WTC11 (cell line): ENCODE results near the gene RBM20. TPM values are rescaled to one million over a fixed set of nuclear protein-coding genes. Genes with fewer than 3 reads are reported as not detected.

Experiments
- ATAC-seq: fragments of 200-7000 bp; cut with Tn5 transposase; 2 replicates; pipeline ENCODE4 v1.10.0; 2021; ENCODE audit warnings: mild to moderate bottlenecking, moderate library complexity
- CTCF ChIA-PET: fragments of 300-600 bp; sonication (Branson Sonifier 250); formaldehyde crosslinking; loops from one replicate; lab custom pipeline; 2021; ENCODE audit warnings: antibody characterized with exemption; lab: Charles Lee
- POLR2A ChIA-PET: fragments of 350-600 bp; sonication (Branson Sonifier 250); formaldehyde crosslinking; loops from one replicate; lab custom pipeline; 2021; ENCODE audit warnings: antibody characterized with exemption; lab: Charles Lee
- DNase-seq: peaks from one replicate; pipeline ENCODE4 v3.0.0; 2021; ENCODE audit warnings: low spot score
- H3K27ac Mint-ChIP-seq: 2 replicates; pipeline ENCODE4 v1.8.0; 2021; ENCODE audit warnings: mixed read lengths
- H3K27me3 Mint-ChIP-seq: 2 replicates; pipeline ENCODE4 v1.8.0; 2021; ENCODE audit warnings: low read depth, mild to moderate bottlenecking, moderate library complexity, mixed read lengths
- H3K36me3 Mint-ChIP-seq: 2 replicates; pipeline ENCODE4 v1.8.0; 2021; ENCODE audit warnings: mixed read lengths
- H3K4me1 Mint-ChIP-seq: 2 replicates; pipeline ENCODE4 v1.8.0; 2022; ENCODE audit warnings: mixed read lengths
- H3K4me3 Mint-ChIP-seq: 2 replicates; pipeline ENCODE4 v1.8.0; 2021; ENCODE audit warnings: mild to moderate bottlenecking, moderate library complexity, mixed read lengths
- H3K9me3 Mint-ChIP-seq: 2 replicates; pipeline ENCODE4 v1.8.0; 2021; ENCODE audit warnings: mixed read lengths
- CREM ChIP-seq: sonication (generic); formaldehyde crosslinking; IDR thresholded peaks from 2 replicates; pipeline ENCODE4 v1.8.1; 2022; ENCODE audit warnings: mild to moderate bottlenecking, missing genetic modification reagents, moderate library complexity
- FOXJ3 ChIP-seq: sonication (generic); formaldehyde crosslinking; IDR thresholded peaks from 2 replicates; pipeline ENCODE4 v1.9.0; 2021; ENCODE audit warnings: missing genetic modification reagents, mild to moderate bottlenecking, borderline replicate concordance
- FOXK1 ChIP-seq: sonication (generic); formaldehyde crosslinking; IDR thresholded peaks from 2 replicates; pipeline ENCODE4 v1.8.0; 2022; ENCODE audit warnings: mild to moderate bottlenecking, moderate library complexity, missing genetic modification reagents
- FOXP1 ChIP-seq: sonication (generic); formaldehyde crosslinking; IDR thresholded peaks from 2 replicates; pipeline ENCODE4 v1.8.0; 2022; ENCODE audit warnings: missing genetic modification reagents, mild to moderate bottlenecking, moderate library complexity, borderline replicate concordance
- GABPB1 ChIP-seq: sonication (generic); formaldehyde crosslinking; IDR thresholded peaks from 2 replicates; pipeline ENCODE4 v1.8.1; 2023; ENCODE audit warnings: mild to moderate bottlenecking, missing genetic modification reagents
- HMGA2 ChIP-seq: fragments of 250-450 bp; sonication (Bioruptor Pico); IDR thresholded peaks from 2 replicates; pipeline ENCODE4 v1.4.0; 2021; ENCODE audit warnings: mild to moderate bottlenecking, moderate library complexity
- JUN ChIP-seq: sonication (generic); formaldehyde crosslinking; IDR thresholded peaks from 2 replicates; pipeline ENCODE4 v1.8.0; 2023; ENCODE audit warnings: mild to moderate bottlenecking, missing genetic modification reagents
- KAT7 ChIP-seq: sonication (generic); formaldehyde crosslinking; IDR thresholded peaks from 2 replicates; pipeline ENCODE4 v1.8.1; 2023; ENCODE audit warnings: missing genetic modification reagents, mild to moderate bottlenecking, borderline replicate concordance
- MXD4 ChIP-seq: fragments of 250-450 bp; sonication (Bioruptor Pico); IDR thresholded peaks from 2 replicates; pipeline ENCODE4 v1.8.0; 2021; ENCODE audit warnings: mild to moderate bottlenecking, moderate library complexity, borderline replicate concordance
- NR3C1 ChIP-seq: sonication (generic); formaldehyde crosslinking; conservative IDR thresholded peaks from 2 replicates; pipeline ENCODE4 v1.8.1; 2023; ENCODE audit warnings: low read depth, mild to moderate bottlenecking, missing genetic modification reagents
- OVOL2 ChIP-seq: fragments of 250-450 bp; sonication (Bioruptor Pico); IDR thresholded peaks from 2 replicates; pipeline ENCODE4 v1.9.0; 2021; ENCODE audit warnings: mild to moderate bottlenecking, borderline replicate concordance
- TCF7 ChIP-seq: sonication (generic); formaldehyde crosslinking; IDR thresholded peaks from 2 replicates; pipeline ENCODE4 v1.8.0; 2022; ENCODE audit warnings: mild to moderate bottlenecking, low read depth, missing genetic modification reagents, moderate library complexity
- TEAD4 ChIP-seq: sonication (generic); formaldehyde crosslinking; IDR thresholded peaks from 2 replicates; pipeline ENCODE4 v1.8.0; 2022; ENCODE audit warnings: mild to moderate bottlenecking, missing genetic modification reagents
- ZBTB21 ChIP-seq: sonication (generic); formaldehyde crosslinking; IDR thresholded peaks from 2 replicates; pipeline ENCODE4 v1.8.1; 2023; ENCODE audit warnings: mild to moderate bottlenecking, missing genetic modification reagents, borderline replicate concordance
- ZNF138 ChIP-seq: sonication (generic); formaldehyde crosslinking; conservative IDR thresholded peaks from 2 replicates; pipeline ENCODE4 v1.8.1; 2022; ENCODE audit warnings: mild to moderate bottlenecking, moderate library complexity, missing genetic modification reagents
- ZNF232 ChIP-seq: sonication (generic); formaldehyde crosslinking; IDR thresholded peaks from 2 replicates; pipeline ENCODE4 v1.8.0; 2022; ENCODE audit warnings: mild to moderate bottlenecking, missing genetic modification reagents
- ZNF396 ChIP-seq: fragments of 250-450 bp; sonication (Bioruptor Pico); IDR thresholded peaks from 2 replicates; pipeline ENCODE4 v1.8.0; 2021; ENCODE audit warnings: mild to moderate bottlenecking, moderate library complexity, borderline replicate concordance
- ZNF416 ChIP-seq: fragments of 250-450 bp; sonication (Bioruptor Pico); IDR thresholded peaks from 2 replicates; pipeline ENCODE4 v1.9.0; 2021; ENCODE audit warnings: mild to moderate bottlenecking, inconsistent platforms
- ZNF671 ChIP-seq: fragments of 250-450 bp; sonication (Bioruptor Pico); IDR thresholded peaks from 2 replicates; pipeline ENCODE4 v1.8.0; 2021; ENCODE audit warnings: mild to moderate bottlenecking
- total RNA-seq: library from RNA; stranded (reverse); gene quantifications from 3 replicates; pipeline ENCODE4 v1.2.3, GENCODE V29; 2021
- TF ChIP-seq, protein P1 (sequence below): sonication (generic); formaldehyde crosslinking; IDR thresholded peaks from 2 replicates; pipeline ENCODE4 v1.8.0; 2023; ENCODE audit warnings: missing genetic modification reagents
- TF ChIP-seq, protein P2 (sequence below): sonication (generic); formaldehyde crosslinking; IDR thresholded peaks from 2 replicates; pipeline ENCODE4 v1.8.0; 2023; ENCODE audit warnings: mild to moderate bottlenecking, missing genetic modification reagents
- TF ChIP-seq, protein P3 (sequence below): sonication (generic); formaldehyde crosslinking; IDR thresholded peaks from 2 replicates; pipeline ENCODE4 v1.8.1; 2022; ENCODE audit warnings: low read depth, mild to moderate bottlenecking, moderate library complexity, missing genetic modification reagents, borderline replicate concordance
- TF ChIP-seq, protein P4 (sequence below): sonication (generic); formaldehyde crosslinking; conservative IDR thresholded peaks from 2 replicates; pipeline ENCODE4 v1.8.1; 2023; ENCODE audit warnings: mild to moderate bottlenecking, low read depth, missing genetic modification reagents, moderate library complexity

Gene RBM20
- total RNA-seq, 1 experiment from 2014 or later: 0.52 TPM

DNA sequence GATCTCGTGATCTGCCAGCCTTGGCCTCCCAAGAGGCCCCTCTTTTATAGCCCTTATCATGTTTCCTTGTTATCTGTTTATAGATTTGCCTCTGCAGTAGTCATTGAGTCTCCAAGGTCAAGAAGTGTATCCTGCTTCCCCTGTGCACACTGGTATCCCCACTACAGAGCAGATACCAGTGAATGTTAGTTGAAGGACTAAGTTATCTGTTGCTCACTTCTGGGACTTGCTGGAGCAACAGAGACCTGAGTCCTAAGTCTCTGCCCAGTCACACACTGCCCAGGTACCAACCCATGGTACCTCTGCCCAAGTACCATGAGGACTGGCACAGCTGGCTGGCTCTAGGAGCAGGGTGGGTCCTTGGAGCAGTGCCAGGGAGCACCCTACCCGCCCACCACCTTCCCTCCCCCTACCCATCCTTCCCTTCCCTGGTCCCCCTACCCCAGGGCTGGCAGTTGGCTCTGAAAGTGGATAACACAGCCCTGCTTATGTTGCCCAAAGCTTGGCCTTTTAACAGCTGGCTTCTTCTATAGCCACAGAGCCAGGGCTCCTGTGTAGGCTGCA, 201.1 kb downstream of the RBM20 start:
- H3K4me3 Mint-ChIP-seq: no peak overlapping the region
- no peak overlapping the region for H3K27ac Mint-ChIP-seq
- ATAC-seq: no peak
- CTCF ChIA-PET: interaction anchor here (0.6 kb wide), 1 partner anchor 217 kb away, joined by 3 read pairs; no protein-coding TSS in a partner anchor
- peaks cover 3% of the 10 kb centered on the region for H3K9me3 Mint-ChIP-seq
- peaks cover 22% of the 10 kb centered on the region for H3K4me1 Mint-ChIP-seq
- POLR2A ChIA-PET: no interaction called here
- no peak for DNase-seq
- H3K36me3 Mint-ChIP-seq: no peaks in the 10 kb centered on the region
- H3K27me3 Mint-ChIP-seq: no peaks in the 10 kb centered on the region
- no peak for TF ChIP-seq NR3C1 (CRISPR knock-in tag)
- TF ChIP-seq ZNF671 (CRISPR knock-in tag): no peak
- TF ChIP-seq MXD4 (CRISPR knock-in tag): no peak
- no peak for TF ChIP-seq FOXJ3 (CRISPR knock-in tag)
- TF ChIP-seq ZNF396: no peak
- TF ChIP-seq, protein P1, sequence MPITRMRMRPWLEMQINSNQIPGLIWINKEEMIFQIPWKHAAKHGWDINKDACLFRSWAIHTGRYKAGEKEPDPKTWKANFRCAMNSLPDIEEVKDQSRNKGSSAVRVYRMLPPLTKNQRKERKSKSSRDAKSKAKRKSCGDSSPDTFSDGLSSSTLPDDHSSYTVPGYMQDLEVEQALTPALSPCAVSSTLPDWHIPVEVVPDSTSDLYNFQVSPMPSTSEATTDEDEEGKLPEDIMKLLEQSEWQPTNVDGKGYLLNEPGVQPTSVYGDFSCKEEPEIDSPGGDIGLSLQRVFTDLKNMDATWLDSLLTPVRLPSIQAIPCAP (CRISPR knock-in tag): no peak
- no peak for TF ChIP-seq KAT7
- no peak for TF ChIP-seq ZNF138 (CRISPR knock-in tag)
- TF ChIP-seq GABPB1 (CRISPR knock-in tag): no peak
- TF ChIP-seq OVOL2: no peak
- no peak for TF ChIP-seq ZNF416 (CRISPR knock-in tag)

DNA sequence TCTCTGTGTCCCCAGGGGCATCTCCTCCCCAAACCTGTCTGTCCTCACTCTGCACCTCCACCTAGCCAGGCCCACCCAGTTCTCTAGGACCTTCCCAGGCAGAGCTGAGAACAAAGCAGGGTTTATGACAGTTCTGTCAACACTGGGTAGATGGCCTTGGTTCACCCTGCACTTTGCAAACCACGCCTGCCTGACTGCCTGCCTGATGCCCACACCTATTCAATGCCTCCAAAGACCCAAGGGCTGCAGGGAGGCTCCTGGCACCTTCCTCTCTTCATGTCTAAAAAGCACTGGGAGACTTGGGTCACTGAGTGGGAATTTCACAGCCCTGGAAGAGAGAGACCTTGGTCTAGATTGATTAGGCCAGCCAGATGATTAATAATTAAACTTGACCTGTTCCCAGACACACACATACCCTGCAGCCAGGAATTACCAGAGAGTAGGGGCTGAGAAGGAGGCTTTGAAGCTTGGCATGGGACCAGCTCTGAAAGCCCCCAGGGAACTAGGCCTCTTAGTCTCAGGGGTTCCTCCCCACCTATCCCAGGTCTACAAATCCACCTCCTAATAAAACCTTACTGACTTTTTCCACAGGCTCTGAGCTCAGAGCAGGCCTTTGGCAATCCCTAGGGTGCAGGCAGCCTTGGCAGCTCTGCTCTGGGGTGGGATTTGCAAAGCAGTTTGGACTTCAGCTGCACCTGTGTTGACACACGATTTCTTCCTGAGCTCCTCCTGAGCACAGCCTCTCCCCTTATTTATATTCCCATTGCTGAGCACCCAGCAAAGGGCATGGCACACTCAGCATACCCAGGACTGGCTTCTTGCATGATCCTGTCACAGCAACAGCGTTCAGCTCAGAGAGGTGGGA, 201.9 kb downstream of the RBM20 start:
- CTCF ChIA-PET: interaction anchor here (0.9 kb wide), 1 partner anchor 42 kb away, joined by 4 read pairs; no protein-coding TSS in a partner anchor

DNA sequence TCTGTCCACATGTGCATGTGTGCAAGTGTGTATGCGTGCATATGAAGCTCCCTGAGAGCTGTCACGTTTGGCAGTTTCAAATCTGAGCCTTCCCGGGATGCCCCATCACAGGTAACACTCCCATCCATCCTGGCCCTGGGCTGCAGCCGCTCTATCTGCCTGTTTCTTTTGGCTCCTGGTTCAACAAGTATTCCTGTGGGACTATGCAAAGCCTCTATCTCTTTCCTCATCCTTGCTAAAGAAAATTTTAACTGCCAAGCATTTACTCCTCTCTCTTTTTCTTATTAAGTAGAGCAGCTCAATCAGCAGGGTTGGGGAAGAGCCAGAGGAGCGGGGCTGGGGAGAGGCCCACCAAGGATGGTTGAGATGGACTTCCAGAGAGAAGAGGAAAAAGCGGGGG, 203.2 kb downstream of the RBM20 start:
- DNase-seq (no peak), ATAC-seq (no peak)
- H3K27me3 Mint-ChIP-seq: no peaks in the 10 kb centered on the region
- no peak overlapping the region for H3K4me3 Mint-ChIP-seq
- ChIA-PET CTCF (no interaction called here), POLR2A (no interaction called here)
- H3K9me3 Mint-ChIP-seq: peaks cover 3% of the 10 kb centered on the region
- H3K27ac Mint-ChIP-seq: no peak overlapping the region
- no peaks in the 10 kb centered on the region for H3K36me3 Mint-ChIP-seq
- H3K4me1 Mint-ChIP-seq: peaks cover 7% of the 10 kb centered on the region
- TF ChIP-seq, protein P1 (CRISPR knock-in tag): no peak
- TF ChIP-seq FOXP1 (CRISPR knock-in tag): no peak
- no peak for TF ChIP-seq HMGA2 (CRISPR knock-in tag)
- no peak for TF ChIP-seq JUN
- TF ChIP-seq FOXK1 (CRISPR knock-in tag): no peak
- TF ChIP-seq, protein P2, sequence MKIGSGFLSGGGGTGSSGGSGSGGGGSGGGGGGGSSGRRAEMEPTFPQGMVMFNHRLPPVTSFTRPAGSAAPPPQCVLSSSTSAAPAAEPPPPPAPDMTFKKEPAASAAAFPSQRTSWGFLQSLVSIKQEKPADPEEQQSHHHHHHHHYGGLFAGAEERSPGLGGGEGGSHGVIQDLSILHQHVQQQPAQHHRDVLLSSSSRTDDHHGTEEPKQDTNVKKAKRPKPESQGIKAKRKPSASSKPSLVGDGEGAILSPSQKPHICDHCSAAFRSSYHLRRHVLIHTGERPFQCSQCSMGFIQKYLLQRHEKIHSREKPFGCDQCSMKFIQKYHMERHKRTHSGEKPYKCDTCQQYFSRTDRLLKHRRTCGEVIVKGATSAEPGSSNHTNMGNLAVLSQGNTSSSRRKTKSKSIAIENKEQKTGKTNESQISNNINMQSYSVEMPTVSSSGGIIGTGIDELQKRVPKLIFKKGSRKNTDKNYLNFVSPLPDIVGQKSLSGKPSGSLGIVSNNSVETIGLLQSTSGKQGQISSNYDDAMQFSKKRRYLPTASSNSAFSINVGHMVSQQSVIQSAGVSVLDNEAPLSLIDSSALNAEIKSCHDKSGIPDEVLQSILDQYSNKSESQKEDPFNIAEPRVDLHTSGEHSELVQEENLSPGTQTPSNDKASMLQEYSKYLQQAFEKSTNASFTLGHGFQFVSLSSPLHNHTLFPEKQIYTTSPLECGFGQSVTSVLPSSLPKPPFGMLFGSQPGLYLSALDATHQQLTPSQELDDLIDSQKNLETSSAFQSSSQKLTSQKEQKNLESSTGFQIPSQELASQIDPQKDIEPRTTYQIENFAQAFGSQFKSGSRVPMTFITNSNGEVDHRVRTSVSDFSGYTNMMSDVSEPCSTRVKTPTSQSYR (CRISPR knock-in tag): no peak
- TF ChIP-seq, protein P3, sequence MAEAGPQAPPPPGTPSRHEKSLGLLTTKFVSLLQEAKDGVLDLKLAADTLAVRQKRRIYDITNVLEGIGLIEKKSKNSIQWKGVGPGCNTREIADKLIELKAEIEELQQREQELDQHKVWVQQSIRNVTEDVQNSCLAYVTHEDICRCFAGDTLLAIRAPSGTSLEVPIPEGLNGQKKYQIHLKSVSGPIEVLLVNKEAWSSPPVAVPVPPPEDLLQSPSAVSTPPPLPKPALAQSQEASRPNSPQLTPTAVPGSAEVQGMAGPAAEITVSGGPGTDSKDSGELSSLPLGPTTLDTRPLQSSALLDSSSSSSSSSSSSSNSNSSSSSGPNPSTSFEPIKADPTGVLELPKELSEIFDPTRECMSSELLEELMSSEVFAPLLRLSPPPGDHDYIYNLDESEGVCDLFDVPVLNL (CRISPR knock-in tag): no peak

More for the DNA sequence above, 201.9 kb downstream of the RBM20 start:
- H3K9me3 Mint-ChIP-seq: peaks cover 3% of the 10 kb centered on the region
- no peaks in the 10 kb centered on the region for H3K36me3 Mint-ChIP-seq
- no peak overlapping the region for H3K4me3 Mint-ChIP-seq
- H3K27ac Mint-ChIP-seq: no peak overlapping the region
- POLR2A ChIA-PET: interaction anchor here (1.1 kb wide), 1 partner anchor 8 kb away, joined by 3 read pairs; no protein-coding TSS in a partner anchor
- no peak for DNase-seq
- H3K4me1 Mint-ChIP-seq: peaks cover 20% of the 10 kb centered on the region
- H3K27me3 Mint-ChIP-seq: no peaks in the 10 kb centered on the region
- ATAC-seq: no peak
- TF ChIP-seq, protein P4, sequence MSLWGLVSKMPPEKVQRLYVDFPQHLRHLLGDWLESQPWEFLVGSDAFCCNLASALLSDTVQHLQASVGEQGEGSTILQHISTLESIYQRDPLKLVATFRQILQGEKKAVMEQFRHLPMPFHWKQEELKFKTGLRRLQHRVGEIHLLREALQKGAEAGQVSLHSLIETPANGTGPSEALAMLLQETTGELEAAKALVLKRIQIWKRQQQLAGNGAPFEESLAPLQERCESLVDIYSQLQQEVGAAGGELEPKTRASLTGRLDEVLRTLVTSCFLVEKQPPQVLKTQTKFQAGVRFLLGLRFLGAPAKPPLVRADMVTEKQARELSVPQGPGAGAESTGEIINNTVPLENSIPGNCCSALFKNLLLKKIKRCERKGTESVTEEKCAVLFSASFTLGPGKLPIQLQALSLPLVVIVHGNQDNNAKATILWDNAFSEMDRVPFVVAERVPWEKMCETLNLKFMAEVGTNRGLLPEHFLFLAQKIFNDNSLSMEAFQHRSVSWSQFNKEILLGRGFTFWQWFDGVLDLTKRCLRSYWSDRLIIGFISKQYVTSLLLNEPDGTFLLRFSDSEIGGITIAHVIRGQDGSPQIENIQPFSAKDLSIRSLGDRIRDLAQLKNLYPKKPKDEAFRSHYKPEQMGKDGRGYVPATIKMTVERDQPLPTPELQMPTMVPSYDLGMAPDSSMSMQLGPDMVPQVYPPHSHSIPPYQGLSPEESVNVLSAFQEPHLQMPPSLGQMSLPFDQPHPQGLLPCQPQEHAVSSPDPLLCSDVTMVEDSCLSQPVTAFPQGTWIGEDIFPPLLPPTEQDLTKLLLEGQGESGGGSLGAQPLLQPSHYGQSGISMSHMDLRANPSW (CRISPR knock-in tag): no peak
- TF ChIP-seq, protein P1 (CRISPR knock-in tag): no peak
- TF ChIP-seq KAT7 (no peak), ZNF232 (CRISPR knock-in tag) (no peak), OVOL2 (no peak), ZBTB21 (CRISPR knock-in tag) (no peak), TEAD4 (CRISPR knock-in tag) (no peak), TCF7 (CRISPR knock-in tag) (no peak), CREM (CRISPR knock-in tag) (no peak)
